ENCODE measurements around the gene POLR1D. TPM values are rescaled to one million over a fixed set of nuclear protein-coding genes. Genes with fewer than 3 reads are reported as not detected.

The POLR1D gene
- total RNA-seq, 1 experiment from 2014 or later: 168 TPM

DNA sequence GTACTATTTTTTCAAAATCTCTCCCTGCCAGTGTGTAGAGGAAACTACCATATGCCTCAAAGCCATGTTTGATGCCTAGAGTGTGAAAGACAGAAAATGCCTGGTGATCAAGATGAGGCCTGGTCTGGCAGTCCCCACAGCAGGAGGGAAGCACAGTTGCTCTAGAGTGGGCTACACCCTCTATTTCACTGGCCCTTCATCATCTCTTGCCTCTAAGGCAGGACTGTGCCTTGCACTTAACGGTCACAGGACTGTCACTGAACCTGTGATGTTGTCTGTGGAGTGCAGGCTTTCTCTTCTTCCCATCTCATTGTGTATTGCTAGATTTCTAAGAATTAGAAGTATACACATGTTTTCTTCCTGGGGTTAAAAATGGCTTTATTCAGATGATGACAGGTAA is 16.3 kb downstream of the POLR1D start:
- no peak for DNase-seq (ENCODE audit: low read depth)

DNA sequence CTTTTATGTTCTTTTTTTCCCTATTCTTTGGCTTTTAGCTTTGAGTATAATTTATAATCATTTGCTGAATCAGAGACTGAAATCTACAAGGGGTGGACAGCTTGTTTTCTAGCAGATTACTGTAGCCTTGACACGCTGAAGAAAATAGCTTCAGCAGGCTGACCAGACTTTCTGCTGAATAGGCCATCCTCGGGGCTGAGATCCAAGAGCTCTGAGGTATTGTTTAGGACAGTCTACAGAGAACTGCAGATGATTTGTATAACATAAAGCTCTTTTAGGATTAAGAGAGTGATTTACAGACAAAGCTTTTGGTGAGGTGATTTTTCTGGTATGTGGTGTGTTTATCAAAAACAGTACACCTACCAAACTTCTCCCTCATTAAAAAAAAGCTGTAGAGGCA is 16.8 kb downstream of the POLR1D start:
- no peak for DNase-seq (ENCODE audit: low read depth)

DNA sequence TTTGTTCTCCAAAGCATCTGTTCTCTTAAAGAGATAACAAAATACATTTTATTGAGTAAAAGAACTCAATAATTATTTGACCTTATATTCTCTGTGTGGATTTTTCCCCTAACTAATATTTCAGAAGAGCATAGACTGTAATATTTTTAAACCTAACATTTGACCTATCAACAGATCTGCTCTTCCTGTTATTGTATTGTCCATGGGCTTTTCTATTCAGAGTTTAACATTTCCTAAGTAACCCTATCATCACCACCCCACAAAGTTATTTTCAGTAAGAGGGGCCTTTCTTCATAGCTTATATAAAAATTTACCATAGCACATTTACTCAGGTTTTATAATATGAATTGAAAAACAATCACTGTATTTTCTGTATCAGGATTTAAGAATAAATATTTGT is 17.5 kb downstream of the POLR1D start:
- DNase-seq (ENCODE audit: low read depth): no peak

DNA sequence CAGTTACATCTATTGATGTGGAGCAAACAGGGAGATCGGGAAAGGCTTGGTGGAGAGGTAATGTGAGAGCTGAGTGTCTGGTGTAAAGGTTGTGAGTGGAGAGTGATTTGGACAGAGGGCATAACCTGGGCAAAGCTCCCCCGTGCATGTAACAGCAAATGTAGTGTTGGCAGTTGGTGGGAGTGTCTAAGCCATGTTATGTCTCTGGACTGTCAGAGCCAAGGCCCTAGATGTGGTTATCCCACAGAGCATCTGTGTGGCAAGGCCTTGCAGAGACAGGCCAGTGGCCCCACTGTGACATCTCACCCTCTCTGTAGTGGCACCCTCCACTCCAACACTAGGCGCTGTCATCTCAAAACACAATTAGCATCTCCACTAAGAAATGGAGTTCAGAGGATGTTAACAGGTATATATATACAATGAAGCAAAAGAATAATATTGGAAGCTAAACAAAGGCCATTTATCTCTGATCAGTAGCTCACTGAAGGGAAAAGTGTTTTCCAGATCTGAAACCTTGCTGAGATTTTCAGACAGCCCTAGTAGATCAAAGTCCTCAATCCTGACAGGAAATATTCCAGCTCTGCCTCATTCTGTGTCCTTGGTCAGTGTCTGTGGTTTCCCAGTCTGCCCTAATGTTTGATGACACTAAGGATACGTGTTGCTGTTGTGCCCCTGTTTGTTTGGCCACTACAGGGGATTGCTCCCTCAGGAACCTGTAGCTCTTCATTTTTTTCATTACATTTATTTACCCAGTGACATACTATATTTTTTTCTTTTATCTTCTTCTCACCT is 20.2 kb downstream of the POLR1D start:
- no peak for DNase-seq (ENCODE audit: low read depth)

DNA sequence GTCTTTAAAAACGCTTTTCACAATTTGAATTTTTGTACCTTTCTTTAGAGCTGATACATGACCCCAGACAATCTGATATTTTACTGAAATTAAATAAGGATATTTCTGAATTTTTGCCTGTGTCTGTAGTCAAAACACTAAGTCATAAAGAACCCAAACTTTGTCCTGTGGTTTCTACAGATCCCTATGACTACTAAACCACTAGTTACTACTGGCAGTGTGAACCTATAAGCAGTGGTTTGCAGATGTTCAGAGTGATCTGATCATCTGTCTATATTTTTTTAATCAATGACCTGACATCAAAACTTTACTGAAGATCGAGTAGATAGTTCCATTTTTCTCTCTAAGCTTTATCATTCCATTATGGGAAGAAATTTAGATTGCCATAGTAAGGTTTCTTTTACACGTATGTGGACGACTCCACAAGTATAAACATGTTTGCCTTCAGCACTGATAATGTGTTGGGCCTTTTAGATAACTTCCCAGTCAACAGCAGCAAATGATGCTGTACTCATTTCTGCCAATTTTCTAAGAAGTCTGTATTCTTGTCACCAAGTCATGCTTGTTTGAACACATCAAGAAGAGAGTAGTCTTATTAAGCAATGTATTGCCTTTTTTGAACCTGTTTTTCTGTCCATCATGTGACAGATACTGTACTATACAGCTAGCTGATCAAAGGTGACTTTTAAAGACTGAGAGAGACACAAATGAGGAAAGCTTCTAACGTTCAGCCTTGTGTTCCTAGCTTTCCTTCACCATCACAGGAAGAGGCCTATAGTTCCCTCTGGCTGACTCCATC is 21.8 kb downstream of the POLR1D start:
- DNase-seq (ENCODE audit: low read depth): no peak

DNA sequence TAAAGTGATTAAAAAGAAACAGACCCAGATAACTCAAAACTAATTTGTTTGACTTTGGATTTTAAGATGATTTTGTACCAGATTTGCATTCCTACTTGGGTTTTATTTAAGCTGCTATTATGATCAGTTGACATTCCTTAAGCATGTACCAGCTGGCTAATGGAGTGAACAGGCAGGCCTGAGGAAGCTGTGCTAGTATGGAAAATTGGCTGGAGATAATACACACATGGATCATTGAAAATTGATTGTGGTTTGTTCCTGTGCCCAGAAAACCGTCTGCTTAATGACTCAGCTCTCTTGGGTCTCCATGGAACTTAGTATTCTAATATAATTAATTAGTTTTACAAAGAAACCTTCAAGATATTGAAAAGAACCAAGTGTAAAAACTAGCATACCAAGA is 22.6 kb downstream of the POLR1D start:
- no peak for DNase-seq (ENCODE audit: low read depth)

DNA sequence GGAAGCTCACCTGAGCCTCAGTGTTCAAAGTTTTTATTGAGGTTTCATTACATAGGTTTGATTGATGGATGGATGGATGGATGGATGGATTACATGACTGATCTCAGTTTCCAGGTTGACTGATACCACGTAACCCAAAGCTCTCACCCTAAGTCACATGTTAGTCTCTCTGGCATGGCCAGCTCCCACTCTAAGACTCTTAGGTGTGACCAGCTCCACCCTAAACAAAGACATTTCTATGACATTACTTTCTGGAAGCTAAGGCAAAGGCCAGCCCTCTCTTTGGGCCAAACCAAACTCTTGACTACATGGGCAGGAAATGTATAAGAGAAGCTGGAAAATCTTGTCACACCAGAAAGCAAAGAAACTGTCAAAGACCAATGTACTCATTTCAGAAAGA is 28.6 kb downstream of the POLR1D start:
- no peak for DNase-seq (ENCODE audit: low read depth)

DNA sequence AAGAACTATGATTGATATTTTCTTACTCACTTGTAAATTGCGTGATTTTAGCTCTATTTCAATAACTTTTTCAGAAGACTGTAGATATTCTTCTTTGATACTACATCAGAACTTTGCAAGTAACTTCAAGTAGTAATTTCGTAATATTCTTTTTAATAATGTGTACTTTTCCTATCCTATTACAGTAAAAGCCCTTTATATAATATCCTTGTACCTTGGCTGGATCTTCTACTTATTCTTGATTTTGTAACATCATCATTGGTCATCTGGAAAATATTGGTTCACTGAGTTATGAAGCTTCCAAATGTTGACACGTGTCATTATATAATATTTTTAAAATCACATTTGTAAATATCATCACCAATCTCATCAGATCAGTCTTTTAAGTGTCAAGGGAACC is 32.4 kb downstream of the POLR1D start:
- DNase-seq (ENCODE audit: low read depth): no peak

DNA sequence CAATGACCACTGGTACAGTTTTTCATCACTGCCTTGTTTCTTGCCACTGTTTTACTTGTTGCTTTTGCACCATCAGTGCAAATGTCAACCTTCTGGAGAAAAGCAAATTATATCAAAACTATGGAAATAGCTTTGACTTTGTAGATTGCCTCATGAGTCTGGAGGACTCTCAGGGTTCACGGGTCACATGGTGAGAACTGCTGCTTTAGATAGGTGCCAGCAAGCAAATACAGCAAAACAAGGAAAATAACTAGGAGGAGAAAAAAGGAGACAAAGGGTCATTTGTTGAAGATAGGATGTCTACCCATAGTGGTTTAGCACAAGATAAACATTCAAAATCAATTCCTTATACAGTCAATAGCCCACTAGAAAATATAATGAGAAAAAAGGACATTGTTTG is 33.1 kb downstream of the POLR1D start:
- DNase-seq (ENCODE audit: low read depth): no peak

DNA sequence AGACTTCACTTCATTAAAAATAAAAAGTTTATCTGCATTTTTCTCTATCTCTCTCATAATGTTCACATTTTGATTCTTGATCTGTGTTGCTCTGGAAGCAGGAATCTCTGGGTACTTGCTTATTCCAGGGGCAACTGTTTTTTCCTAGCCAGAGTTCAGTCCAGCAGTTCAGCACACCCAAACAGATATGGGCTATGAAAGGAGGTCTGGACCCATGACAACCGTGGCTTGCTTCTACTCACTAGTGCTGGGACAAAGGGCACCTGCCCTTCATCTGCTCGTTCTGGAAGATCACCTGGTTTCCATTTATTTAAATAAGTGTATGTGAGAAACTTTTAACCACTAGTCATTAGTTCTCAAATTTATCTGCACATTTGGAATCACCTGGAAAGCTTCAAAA is 36.0 kb downstream of the POLR1D start:
- DNase-seq (ENCODE audit: low read depth): no peak

DNA sequence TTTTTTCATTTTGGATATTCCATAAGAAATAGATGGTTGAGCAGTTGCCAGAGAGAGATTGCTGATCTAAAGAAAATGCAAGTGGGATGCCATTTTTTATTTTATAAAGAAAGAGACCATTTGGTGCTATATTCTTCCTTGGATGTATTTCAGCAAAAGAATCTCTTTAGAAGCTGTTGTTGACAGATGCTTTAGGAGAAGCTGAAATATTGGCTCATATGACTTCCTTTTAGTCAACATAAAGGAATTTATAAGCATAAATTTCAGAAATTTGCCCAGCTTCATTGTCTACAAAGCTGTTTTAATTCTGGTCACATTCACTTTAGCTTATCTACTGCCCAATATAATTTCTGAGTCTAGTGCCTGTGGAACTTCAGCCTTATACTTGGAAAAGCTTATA is 36.9 kb downstream of the POLR1D start:
- no peak for DNase-seq (ENCODE audit: low read depth)

DNA sequence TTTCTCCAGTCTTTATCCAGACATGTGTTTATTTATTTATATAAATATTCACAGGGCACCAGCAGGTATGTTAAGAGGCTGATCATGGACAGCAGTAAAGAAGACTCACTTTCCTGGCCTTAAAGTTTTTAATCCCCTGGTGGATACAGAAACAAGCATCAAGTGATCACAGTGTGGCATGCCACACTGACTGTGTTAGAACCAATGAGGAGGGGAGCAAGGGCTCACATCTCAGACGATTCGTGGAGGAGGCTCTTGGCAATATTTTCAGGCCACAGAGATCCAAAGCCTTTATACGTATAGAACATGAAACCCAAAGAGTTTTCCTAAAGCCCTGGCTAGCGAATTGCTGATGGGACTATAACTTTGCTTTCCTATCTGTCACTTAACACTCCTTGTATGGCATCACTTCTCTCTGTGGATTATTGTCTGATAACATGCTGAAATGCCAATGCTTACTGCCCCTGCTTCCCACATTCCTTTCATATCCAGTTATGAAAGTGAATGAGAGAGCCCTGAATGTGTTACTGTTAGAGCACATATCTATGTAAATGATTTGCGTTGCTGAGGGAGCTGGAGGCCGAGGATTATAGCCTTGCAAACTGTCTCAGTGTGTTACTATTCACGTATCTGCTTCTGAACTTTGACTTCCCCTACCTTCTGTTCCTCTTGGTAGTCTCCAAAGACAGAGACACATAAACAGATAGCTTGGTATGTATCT is 37.6 kb downstream of the POLR1D start:
- no peak for DNase-seq (ENCODE audit: low read depth)

DNA sequence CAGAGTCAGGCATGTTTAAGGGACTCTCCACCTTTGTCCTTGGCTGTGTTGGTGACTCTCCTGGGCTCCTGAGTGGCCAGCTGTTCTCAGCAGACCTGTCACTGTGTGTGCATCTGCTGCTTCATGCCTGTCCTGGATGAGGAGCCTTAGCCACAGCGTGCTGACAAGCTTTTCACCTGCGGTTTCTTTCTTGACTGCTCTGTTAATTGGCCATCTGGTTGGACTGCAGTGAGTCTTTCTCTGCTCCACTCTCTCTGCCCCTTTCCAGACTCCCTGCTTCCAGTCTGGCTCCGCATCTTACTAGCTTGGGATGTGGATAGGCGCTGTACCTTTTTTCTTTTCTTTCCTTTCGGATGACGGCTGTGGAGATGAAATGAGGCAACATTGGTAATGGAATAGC is 38.8 kb downstream of the POLR1D start:
- no peak for DNase-seq (ENCODE audit: low read depth)

DNA sequence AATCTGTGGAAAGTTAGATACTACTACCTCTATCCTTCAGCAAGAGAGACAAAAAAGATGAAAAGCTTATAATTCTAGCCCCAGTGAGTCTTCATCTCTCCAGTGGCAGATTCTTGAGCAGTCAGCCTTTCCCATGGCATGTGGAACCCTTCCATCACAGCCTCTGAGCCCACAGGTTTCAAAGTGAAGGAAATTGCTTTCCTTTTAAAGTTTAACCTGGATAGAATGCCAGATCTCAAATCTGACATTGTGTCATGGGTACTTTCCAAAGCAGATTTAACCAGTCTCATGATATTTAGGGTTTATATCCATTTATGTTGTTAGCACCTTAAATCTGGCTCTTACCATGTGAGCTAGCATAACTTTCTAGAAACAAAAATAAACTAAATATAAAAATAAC is 39.3 kb downstream of the POLR1D start:
- DNase-seq (ENCODE audit: low read depth): no peak

DNA sequence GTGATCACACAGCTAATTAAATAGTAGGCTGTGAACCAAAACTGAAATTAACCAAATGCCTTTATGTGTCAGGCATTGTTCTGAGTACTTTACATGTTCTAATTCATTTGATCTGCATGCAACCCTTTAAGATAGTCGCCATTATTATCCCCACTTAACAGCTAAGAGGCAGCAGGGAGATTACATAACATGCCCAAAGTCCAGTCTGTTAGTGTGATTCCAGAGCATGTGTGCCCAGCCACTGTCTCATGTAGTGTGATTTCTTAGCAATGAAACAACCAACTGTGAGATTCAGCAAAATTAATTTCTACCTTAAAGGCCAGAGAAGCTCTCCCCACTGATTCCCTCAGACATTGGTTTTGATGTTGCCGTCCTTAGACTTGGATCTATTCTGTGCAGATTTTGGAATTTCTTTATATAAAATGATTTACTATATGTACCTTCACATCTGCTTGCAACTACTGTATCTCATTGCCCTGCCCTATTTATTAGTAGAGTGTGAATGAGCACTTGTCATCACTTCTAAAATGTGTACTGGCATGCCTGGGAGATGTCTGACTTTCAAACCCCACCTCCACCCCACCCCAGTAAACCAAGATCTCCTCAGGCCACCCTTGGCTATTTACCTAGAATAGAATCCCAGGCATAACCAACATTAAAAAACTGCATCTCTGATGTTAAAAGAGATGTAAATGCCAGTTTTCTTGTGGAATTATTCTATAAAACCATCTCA is 41.2 kb downstream of the POLR1D start:
- no peak for DNase-seq (ENCODE audit: low read depth)

DNA sequence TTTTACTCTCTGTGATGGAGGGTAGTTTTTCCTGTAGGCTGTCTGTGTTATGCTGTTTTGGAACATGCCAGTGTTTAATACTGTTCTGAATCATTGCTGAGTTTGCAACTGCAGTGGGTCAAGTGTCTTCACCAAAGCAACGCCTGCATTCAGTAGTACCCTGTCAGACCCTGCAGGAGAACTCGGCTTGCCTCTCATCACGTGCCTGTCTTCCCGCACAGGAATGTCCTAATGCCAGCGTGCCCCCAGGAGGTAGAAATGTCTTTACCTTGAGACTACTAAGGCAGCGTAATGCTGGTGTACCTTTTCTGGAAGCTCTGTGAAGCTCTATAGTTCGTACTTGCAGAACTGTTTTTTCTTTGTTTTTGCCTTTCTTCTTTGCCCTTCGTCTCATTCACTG is 42.3 kb downstream of the POLR1D start:
- DNase-seq (ENCODE audit: low read depth): no peak

DNA sequence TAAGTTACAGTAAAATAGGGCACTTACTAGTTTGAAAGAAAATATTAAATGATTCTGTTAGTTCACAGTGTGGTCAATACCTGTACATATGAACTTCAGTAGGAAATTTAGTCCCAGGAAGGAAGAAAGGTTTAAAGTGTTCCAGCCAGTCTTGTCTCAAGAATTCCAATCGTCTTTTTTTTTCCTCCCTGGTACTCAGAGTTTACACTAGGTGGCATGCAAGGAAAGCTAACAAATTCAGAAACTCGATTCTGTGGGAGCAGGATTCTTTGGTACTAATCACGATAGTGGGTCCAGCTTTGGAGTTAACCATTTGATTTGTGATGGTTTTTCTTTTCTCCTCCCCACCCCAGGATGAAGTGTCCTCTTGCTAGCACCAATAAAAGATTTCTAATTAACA is 43.6 kb downstream of the POLR1D start:
- DNase-seq (ENCODE audit: low read depth): no peak

DNA sequence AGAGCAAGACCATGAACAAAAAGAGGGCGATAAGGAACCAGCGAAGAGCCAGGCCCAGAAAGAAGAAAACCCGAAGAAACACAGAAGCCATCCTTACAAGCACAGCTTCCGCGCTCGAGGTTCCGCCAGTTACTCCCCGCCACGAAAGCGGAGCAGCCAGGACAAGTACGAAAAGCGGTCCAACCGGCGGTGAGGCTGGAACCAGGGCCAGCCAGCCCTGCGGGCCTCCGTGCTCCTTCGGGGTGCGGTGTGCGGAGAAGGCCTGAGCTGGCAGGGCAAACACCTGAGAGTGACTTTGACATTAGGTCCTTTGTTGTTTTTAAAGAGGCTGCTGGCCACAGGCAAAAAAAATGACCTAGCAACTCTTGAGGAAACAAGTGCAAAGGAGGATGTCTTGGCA is 44.1 kb downstream of the POLR1D start:
- no peak for DNase-seq (ENCODE audit: low read depth)

DNA sequence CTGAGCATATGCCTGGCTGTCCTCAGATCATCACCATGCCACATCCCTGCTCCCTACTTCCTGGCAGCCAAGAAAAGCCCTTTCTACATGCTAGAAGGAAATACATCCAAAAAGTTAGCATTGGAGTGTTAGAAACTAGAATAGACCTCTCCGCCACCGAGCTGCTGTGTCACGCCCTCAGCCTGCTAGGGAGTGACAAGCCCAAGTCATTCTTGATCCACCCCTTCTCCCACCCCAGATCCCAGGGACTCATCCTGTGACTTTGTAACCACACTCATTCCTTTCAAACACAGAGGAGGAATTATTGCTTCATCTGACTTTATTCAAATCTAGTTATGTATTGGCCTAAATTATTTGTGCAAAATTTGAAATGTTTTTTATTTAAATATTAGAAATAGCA is 45.3 kb downstream of the POLR1D start:
- DNase-seq (ENCODE audit: low read depth): no peak

DNA sequence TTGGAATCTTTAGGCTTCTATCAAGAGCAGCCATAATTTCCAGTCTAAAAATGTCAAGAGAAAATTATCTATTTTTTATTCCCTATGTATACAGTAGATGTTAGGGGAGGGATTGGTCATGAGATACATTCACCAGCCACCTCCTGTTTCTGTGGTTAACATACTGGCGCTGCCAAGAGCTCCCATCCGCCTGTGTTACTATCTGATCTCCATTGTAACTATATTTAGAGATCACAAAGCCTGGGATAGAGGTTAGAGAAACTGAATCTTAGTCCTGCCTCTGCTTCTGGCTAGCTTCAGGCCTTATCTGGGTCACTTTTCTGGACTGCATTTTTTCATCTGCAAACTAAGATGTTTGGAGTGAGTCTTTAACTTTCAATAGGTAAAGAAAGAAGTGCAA is 46.3 kb downstream of the POLR1D start:
- no peak for DNase-seq (ENCODE audit: low read depth)

DNA sequence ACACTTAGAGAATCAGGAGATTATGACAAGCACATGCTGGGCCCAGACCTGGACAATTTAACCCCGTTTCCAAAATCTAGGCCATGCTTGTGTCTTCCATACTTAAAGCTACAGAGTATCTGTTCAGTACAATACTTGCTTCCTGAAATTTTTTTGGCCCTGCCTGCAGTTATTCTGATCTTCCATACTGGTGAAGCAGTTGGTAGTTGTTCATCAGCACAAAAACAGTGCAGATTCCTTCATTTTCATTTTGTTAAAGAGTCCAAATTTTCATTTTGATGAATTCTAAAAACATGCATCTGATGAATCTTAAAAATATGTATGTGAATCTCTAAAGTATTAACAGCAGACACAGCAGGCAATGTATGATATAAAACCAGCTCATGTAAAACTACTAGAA is 49.2 kb downstream of the POLR1D start:
- DNase-seq (ENCODE audit: low read depth): no peak

DNA sequence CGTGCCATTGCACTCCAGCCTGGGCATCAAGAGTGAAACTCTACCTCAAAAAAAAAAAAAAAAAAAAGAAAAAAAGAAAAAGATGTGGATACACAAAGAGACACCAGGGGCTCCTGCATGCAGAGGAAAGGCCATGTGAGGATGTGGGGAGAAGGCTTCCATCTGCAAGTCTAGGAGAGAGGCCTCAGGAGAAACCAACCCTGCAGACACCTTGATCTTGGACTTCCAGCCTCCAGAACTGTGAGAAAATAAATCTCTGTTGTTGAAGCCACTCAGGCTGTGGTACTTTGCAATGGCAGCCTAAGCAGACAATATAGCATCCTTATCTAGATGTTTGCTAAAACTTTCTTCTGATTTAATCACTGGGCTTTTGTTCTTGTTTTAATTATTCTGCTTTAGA is 50.3 kb downstream of the POLR1D start:
- DNase-seq (ENCODE audit: low read depth): no peak
